Adrenal gland (tissue), 5 donors: Measurements from ENCODE around the gene PKP2.

Experiments
- CTCF ChIP-seq, 6 experiments: fragments of 450-650 bp in 4 of 6; fragments of 200-600 bp in 2 of 6; sonication (generic) in 1 of 6; IDR thresholded peaks; 1 replicate in 5 of 6; 2 replicates in 1 of 6; pipeline versions ENCODE4 v1.5.1 to v1.8.0; 2016 to 2021; ENCODE audit warnings: antibody characterized with exemption in 6 of 6, mild to moderate bottlenecking in 2 of 6, moderate library complexity in 1 of 6
- POLR2A ChIP-seq, 2 donors: fragments of 450-650 bp; IDR thresholded peaks; one replicate each; pipeline ENCODE4 v1.6.1; 2017; ENCODE audit warnings: antibody characterized with exemption in 2 of 2, mild to moderate bottlenecking in 2 of 2, moderate library complexity in 1 of 2
- donor health status: DM: no; HTN: no; CAD: no.

DNA sequence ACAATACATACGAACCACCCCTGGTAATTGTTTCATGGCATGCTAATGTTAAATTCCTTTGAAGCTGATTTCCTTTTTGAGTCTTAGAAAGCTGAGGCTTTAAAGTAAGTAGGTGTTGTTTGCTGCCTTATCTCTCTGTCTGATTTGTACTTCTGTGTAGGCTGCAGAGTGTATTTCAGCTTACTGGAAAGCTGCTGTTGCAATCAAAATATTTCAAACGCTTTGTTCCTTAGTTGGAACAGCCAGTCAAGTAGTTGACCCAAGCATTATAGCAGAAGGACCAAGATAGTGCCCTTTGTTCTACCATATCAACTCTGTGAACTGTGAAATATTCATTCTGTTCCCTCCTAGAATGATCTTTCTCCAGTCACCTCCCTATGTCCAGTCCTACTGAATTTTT, 3.1 kb downstream of the PKP2 start:
- TF ChIP-seq POLR2A (IDR thresholded peaks at IDR 0.05) (no peak), CTCF (IDR thresholded peaks at IDR 0.05) (no peak)
